HEK293T (cell line): ENCODE measurements around the gene OR52E6.

Experiments used
- ELF4 ChIP-seq: fragments of 450-650 bp; IDR thresholded peaks from 2 replicates; pipeline ENCODE4 v1.6.1; 2017; ENCODE audit warnings: antibody characterized with exemption
- SP1 ChIP-seq: fragments of 450-650 bp; IDR thresholded peaks from 2 replicates; pipeline ENCODE4 v1.6.1; 2017
- TARDBP ChIP-seq: fragments of 450-650 bp; IDR thresholded peaks from 2 replicates; pipeline ENCODE4 v1.6.1; 2016
- ZNF384 ChIP-seq: fragments of 450-650 bp; IDR thresholded peaks from 2 replicates; pipeline ENCODE4 v1.6.1; 2016

GRCh38 chr11:5865826-5866225, 24.1 kb upstream of the OR52E6 start:
- TF ChIP-seq TARDBP (no peak), SP1 (no peak), ZNF384 (no peak), ELF4 (no peak)
